Prostate gland (tissue), 2 donors: ENCODE data around the gene GTPBP10. TPM values are rescaled to one million over a fixed set of nuclear protein-coding genes. Genes with fewer than 3 reads are reported as not detected.

Source experiments
- DNase-seq: peaks from one replicate; pipeline ENCODE4 v3.0.0-alpha.2; 2019; ENCODE audit warnings: low spot score
- H3K27ac ChIP-seq, 2 donors: fragments of 200-600 bp; sonication (generic); 2 replicates each; pipeline ENCODE4 v1.5.1; 2017 to 2019
- H3K27me3 ChIP-seq: fragments of 200-600 bp; sonication (generic); replicated peaks from 2 replicates; pipeline ENCODE4 v1.5.1; 2019; ENCODE audit not compliant: insufficient read depth
- H3K36me3 ChIP-seq, 2 donors: fragments of 200-600 bp; sonication (generic); 1 replicate in 1 of 2; 2 replicates in 1 of 2; pipeline versions ENCODE4 v1.5.1 to v1.8.1; 2017 to 2019
- H3K4me1 ChIP-seq: fragments of 200-600 bp; sonication (generic); replicated peaks from 2 replicates; pipeline ENCODE4 v1.5.1; 2019
- H3K4me3 ChIP-seq, 2 donors: fragments of 200-600 bp; sonication (generic); 2 replicates each; pipeline ENCODE4 v1.5.1; 2017 to 2019
- H3K9me3 ChIP-seq: fragments of 200-600 bp; sonication (generic); 2 replicates; pipeline ENCODE4 v1.5.1; 2017
- CTCF ChIP-seq, 4 experiments: fragments of 200-600 bp in 2 of 4; fragments of 450-650 bp in 2 of 4; sonication (generic) in 2 of 4; IDR thresholded peaks; 1 replicate in 3 of 4; 2 replicates in 1 of 4; pipeline ENCODE4 v1.5.1; 2016 to 2019; ENCODE audit warnings: antibody characterized with exemption in 4 of 4, mild to moderate bottlenecking in 2 of 4, moderate library complexity in 2 of 4
- POLR2A ChIP-seq: fragments of 450-650 bp; IDR thresholded peaks from one replicate; pipeline ENCODE4 v1.6.1; 2016; ENCODE audit warnings: antibody characterized with exemption, mild to moderate bottlenecking
- POLR2AphosphoS5 ChIP-seq: sonication (generic); formaldehyde crosslinking; IDR thresholded peaks from one replicate; pipeline ENCODE4 v1.6.1; 2017; ENCODE audit warnings: antibody characterized with exemption
- WGBS: methylation state at CpG from one replicate; pipeline ENCODE4 v1.1.5; 2018; 5-methylcytosine and 5-hydroxymethylcytosine counted together
- intact Hi-C: fragments of 100-400 bp; cut with DNase I; formaldehyde crosslinking; loops from one replicate; pipeline ENCODE4 v1.14.2; 2022
- total RNA-seq, 2 donors: library from RNA; depleted of rRNA; stranded (reverse); fragments of >200 nt; gene quantifications; one replicate each; pipeline ENCODE4 v1.1.0, GENCODE V29; 2016

GTPBP10 gene
- total RNA-seq, 2 donors from 2014 or later = 16.2 to 20.4 TPM

GRCh38 chr7:90311175-90311574 lies 35.3 kb upstream of the GTPBP10 start:
- no peaks in the 10 kb centered on the region for H3K9me3 ChIP-seq
- no peaks in the 10 kb centered on the region for H3K4me1 ChIP-seq
- TF ChIP-seq CTCF (IDR thresholded peaks at IDR 0.05) (no peak), POLR2AphosphoS5 (no peak), POLR2A (no peak)
- H3K27me3 ChIP-seq = no peaks in the 10 kb centered on the region
- DNase-seq = no peak
- no peaks in the 10 kb centered on the region for H3K36me3 ChIP-seq
- no peak overlapping the region for H3K4me3 ChIP-seq
- H3K27ac ChIP-seq = no peak overlapping the region
- intact Hi-C loops = no loop called here

- no peak for DNase-seq
- H3K4me3 ChIP-seq = no peak overlapping the region
- no peaks in the 10 kb centered on the region for H3K36me3 ChIP-seq
- intact Hi-C loops = no loop called here
- 96% methylated on average over 2 of the region's 2 CpGs for WGBS
- no peaks in the 10 kb centered on the region for H3K9me3 ChIP-seq
- H3K27ac ChIP-seq = no peak overlapping the region
- no peaks in the 10 kb centered on the region for H3K27me3 ChIP-seq
- TF ChIP-seq CTCF (IDR thresholded peaks at IDR 0.05) (peak in 1 of 4 experiments; percentile 12), POLR2A (no peak)
- no peaks in the 10 kb centered on the region for H3K4me1 ChIP-seq
Measured at GRCh38 chr7:90312745-90313144, 33.8 kb upstream of the GTPBP10 start.

DNA sequence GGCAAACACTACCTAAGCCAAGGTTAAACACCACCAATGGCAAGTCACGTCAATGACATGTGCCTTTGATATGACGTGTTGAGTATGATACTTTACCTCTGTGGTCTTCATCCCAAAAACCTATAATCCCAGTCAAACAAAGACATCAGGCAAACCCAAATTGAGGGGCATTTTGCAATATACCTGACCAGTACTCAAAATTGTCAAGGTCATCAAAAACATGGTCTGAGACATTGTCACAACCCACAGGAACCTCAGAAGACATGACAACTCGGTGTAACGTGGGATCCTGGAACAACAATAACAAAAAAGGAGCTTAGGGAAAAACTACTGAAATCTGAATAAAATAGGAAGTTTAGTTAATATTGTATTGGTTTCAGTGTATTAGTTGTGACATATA lies 32.6 kb upstream of the GTPBP10 start:
- Histone ChIP-seq H3K36me3 (no peaks in the 10 kb centered on the region), H3K9me3 (no peaks in the 10 kb centered on the region), H3K27me3 (no peaks in the 10 kb centered on the region), H3K27ac (no peak overlapping the region), H3K4me1 (no peaks in the 10 kb centered on the region), H3K4me3 (no peak overlapping the region)
- TF ChIP-seq POLR2AphosphoS5 = no peak
- no peak for TF ChIP-seq CTCF (IDR thresholded peaks at IDR 0.05)
- no peak for TF ChIP-seq POLR2A
- intact Hi-C loops = no loop called here
- 79% methylated on average over 4 of the region's 4 CpGs for WGBS
- DNase-seq = no peak

DNA sequence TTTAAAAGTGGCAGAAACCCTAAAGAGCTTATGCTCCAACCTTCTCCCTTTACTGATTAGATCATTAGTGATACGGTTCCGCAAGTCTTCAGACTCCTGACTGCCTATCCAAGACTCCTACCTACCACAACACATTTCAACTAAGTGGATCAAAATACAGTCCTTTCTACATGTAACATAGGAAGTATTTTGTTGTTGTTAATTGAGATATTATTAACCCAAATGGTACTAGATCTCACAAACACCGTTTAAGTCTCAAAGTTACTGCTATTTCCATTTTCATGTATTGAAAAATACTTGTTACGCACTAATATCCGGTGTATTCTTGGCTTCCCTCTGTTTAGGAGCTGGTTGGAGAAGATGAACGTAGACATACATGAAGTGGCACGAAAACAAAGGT lies 26.5 kb upstream of the GTPBP10 start:
- WGBS = 84% methylated on average over 7 of the region's 7 CpGs
- Histone ChIP-seq H3K4me1 (no peaks in the 10 kb centered on the region), H3K4me3 (no peak overlapping the region), H3K9me3 (no peaks in the 10 kb centered on the region), H3K27me3 (no peaks in the 10 kb centered on the region), H3K27ac (no peak overlapping the region), H3K36me3 (no peaks in the 10 kb centered on the region)
- no peak for TF ChIP-seq POLR2A
- TF ChIP-seq CTCF (IDR thresholded peaks at IDR 0.05) = no peak
- DNase-seq = no peak
- intact Hi-C loops = no loop called here

DNA sequence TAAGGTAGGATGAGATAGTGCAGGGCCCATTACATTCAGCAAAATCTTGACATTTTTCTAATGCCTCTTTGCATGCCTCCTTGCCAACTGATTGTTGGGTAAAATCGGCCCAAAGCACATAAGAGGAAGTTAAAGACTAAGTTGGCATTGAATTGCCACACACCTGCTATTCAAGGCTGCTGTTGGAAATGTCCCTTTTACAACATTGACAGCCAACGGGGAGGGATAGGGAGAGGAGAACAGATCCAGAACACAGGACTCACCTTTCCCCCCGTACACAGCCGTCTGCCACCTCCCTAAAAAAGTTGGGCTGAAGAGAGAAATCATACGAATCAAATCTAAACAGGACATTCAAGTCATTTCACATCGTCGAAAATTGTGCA lies 26.1 kb upstream of the GTPBP10 start:
- H3K4me3 ChIP-seq = no peak overlapping the region
- WGBS = 17% methylated on average over 7 of the region's 7 CpGs
- H3K27me3 ChIP-seq = no peaks in the 10 kb centered on the region

More for the DNA sequence above, 26.1 kb upstream of the GTPBP10 start:
- Histone ChIP-seq H3K9me3 (no peaks in the 10 kb centered on the region), H3K27ac (no peak overlapping the region), H3K36me3 (no peaks in the 10 kb centered on the region), H3K4me1 (no peaks in the 10 kb centered on the region)
- intact Hi-C loops = no loop called here
- TF ChIP-seq POLR2A (no peak), CTCF (IDR thresholded peaks at IDR 0.05) (no peak), POLR2AphosphoS5 (no peak)
- DNase-seq = no peak
